HG03135 (cell line): ENCODE measurements around the gene PDZD7.
"Not testable (repeated sequence)": the region's sequence is repeated elsewhere in the genome, so short reads cannot be mapped to it uniquely, and the experiment has no call there.

Experiments
- ATAC-seq: cut with Tn5 transposase; IDR thresholded peaks from one replicate; pipeline ENCODE4 v1.9.1; 2021; ENCODE audit warnings: mild to moderate bottlenecking, moderate library complexity; ENCODE audit not compliant: unreplicated experiment

The PDZD7 gene

DNA sequence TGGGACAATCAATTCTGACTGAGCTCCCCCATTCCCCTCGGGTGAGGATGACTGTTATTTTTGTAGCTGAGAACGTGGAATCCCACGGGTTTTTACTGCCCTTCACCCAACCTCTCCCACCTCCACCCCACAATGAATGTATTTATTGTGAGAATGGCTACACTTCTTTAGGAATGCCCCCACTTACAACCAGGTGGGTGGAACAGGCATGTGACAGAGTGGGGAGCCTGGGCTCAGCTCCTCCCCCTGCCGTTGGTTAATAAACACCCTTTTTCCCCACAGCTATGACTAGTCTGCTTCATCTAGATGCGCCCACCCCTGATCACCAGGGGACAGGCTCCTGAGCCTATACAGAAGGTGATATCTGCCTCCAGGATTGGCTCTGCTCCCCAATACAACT is 45.6 kb downstream of the PDZD7 start:
- no peak for ATAC-seq

DNA sequence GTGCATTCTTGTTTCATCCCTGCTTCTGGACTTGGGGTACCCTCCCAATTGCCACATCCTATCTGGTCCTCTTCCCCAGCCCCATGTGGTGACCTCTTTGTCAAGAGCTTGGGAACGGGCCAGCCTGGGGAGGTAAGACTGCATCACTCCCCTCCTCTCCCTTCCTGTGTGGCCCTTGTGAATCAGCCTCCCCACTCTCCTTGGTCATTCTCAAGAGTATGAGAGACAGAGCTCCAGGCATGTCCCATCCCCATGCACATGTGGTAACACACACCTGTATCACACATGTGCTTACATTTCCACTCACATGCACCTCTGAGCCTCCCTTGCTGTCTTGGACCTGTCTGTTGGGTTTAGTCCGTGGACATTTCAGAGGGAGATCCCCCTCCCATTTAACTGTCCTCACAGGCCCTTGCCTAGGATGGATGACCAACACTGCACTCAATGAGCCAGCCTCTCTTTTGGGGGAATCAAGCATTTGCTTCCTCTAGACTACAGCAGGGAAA is 46.2 kb downstream of the PDZD7 start:
- no peak for ATAC-seq

DNA sequence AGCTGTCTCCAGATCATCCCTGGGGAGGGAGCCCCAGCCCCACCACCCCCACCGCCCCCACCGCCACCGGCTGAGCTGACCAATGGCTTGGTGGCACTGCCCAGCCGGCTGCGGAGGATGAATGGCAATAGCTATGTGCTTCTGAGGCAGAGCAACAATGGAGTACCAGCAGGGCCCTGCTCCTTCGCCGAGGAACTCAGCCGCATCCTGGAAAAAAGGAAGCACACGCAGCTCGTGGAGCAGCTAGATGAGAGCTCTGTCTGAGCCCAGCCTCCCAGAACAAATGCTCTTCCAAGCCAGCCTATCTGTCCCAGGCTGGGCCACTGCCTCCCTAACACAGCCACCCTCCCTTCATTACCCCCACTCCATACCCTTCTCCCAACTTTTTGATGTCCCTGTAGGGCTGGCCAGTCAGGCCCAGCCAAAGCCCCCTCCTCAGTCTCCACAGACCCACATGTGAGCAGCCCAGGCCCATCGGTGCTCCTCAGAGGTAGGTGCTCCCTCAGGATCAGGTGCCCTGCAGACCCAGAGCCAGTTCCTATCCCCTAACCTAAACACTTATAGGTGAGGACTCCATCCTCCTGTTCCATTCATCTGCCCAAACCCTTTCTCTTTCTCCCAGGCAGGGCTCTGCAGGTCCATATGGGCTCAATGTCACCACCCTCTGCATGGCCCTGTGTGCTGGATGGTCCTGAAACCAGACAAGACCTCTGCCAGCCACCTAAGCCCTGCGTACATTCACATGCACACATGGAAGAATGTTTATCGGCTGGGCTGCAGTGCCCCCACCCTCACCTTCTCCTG is 46.9 kb downstream of the PDZD7 start:
- no peak for ATAC-seq

DNA sequence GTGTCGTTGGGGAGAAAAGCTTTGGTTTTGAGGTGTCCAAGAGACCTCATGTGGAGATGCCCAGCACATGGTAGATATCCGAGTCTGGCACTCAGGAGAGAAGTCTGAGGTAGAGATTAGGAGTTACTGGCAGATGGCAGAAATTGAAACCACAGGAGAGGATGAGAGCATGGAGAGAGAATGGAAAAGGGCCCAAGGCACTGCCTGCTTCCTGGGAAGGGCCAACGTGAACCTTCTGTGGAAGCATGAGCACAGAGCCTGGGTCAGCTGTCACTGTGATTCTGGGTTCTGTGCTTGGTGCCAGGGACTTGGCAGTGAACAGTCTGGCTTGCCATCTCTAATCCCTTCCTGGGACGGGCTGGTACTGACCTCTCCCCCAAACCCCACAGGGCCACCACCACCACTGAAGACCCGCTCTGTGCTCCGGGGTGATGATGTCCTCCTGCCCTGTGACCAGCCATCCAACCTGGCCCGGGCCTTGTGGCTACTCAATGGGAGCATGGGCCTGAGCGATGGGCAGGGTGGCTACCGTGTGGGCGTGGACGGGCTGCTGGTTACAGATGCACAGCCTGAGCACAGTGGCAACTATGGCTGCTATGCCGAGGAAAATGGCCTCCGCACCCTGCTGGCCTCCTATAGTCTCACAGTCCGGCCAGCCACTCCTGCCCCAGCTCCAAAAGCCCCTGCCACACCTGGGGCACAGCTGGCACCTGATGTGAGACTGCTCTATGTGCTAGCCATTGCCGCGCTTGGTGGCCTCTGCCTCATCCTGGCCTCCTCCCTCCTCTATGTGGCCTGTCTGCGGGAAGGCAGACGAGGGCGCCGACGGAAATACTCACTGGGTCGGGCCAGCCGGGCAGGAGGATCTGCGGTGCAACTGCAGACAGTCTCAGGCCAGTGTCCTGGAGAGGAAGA is 47.8 kb downstream of the PDZD7 start:
- no peak for ATAC-seq

DNA sequence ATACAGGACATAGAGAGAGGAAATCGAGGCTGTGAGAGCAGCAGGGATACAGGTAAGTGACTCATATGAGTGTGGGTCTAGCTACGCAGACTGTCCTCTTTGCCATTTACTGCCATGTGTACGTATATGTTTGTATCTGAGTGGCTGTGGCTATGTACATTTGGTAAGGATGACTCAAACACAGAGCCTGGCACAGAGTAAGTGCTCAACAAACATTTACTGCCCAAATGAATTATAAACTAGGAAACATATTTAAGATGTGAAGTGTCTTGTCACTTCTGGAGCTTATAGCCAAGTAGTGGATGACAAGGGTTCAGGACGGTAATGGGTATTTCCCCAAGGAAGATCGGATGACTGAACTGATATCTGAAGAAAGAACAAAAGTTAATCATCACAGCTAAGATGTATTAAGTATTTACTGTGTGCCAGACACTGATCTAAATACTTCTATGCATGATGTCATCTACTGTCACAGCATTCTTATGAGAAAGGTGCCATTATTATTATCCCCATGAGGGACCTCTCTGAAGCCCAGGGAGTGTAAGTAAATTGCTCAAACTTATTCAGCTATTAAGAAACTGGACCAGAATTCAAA is 49.7 kb downstream of the PDZD7 start:
- no peak for ATAC-seq

DNA sequence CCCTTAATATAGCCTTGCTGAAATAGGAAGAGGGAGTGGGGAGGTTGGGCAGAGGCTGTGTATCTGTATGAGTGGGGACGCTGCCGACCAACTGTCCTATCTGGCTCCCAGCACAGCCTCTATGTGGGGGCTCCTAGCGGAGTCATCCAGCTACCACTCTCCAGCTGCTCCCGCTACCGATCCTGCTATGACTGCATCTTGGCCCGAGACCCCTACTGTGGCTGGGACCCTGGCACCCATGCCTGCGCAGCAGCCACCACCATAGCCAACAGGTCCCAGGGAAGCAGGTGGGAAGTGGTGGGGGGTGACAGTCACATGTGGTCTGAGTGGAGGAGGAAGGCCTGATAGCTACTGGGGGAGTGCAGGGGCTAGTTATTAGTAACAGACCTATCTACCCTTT is 50.2 kb downstream of the PDZD7 start:
- no peak for ATAC-seq

DNA sequence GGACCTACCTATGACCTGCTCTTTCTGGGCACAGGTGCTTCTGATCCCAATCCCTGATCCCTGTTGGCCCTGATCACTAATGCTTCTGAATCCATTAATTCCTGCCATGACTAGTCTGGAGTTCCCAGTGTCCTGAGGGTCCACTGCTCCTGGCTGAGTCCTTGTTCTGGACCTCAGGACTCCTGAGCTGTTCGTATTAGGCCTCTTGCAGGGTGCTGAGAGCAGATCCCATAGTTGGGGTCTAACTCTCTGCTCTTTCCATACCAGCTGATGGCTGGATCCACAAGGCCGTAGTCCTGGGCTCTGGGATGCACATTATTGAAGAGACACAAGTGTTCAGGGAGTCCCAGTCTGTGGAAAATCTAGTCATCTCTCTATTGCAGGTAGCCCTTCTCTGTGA is 50.6 kb downstream of the PDZD7 start:
- ATAC-seq, result no peak

DNA sequence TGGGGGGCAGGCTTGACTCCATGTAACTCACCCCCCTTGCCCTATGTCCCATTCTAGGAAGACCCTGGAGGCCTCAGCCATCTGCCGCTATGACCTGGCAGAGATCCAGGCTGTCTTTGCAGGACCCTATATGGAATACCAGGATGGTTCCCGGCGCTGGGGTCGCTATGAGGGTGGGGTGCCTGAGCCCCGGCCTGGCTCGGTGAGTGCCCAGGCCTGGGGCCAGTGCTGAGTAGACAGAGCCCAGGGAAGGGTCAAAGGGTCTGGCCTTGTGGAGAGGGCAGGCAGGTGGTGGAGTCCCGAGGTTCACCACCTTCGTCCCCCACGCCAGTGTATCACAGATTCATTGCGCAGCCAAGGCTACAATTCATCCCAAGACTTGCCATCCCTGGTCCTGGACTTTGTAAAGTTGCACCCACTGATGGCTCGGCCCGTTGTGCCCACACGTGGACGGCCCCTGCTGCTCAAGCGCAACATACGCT is 51.1 kb downstream of the PDZD7 start:
- ATAC-seq, result no peak

DNA sequence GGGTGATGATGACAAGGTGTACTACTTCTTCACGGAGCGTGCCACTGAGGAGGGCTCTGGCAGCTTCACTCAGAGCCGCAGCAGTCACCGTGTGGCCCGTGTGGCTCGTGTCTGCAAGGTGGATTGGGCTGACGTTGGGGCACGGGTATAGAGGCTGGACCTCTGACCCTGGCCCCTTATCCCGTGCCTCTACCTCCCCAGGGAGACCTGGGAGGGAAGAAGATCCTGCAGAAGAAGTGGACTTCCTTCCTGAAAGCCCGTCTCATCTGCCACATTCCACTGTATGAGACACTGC is 52.1 kb downstream of the PDZD7 start:
- ATAC-seq, result no peak

DNA sequence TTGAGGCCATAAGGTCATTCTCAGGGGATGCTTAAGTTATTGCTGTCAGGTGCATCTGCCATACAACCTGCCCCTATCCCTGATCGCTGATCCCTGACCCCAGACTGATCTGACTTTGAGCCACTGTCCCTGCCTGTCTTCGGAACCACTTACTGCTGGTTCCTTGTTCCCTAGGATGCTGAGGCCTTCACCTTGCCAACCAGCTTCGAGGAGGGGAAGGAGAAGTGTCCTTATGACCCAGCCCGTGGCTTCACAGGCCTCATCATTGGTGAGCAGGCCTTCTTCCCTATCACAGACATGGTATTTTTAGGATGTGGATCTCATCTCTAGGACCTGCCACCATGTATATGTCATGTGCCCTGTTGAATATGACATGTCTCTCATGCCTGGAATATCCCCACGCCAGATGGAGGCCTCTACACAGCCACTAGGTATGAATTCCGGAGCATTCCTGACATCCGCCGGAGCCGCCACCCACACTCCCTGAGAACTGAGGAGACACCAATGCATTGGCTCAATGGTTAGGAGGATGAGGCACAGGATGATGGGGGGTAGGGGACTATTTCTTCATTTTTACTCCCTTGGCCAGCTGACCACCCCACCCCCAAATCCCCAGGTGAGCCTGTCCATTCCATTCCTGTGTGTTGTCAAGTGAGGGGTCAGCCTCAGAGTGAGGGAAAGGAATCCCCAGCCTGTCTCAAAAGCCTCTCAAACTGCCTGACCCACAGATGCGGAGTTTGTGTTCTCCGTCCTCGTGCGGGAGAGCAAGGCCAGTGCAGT is 52.6 kb downstream of the PDZD7 start:
- no peak for ATAC-seq

DNA sequence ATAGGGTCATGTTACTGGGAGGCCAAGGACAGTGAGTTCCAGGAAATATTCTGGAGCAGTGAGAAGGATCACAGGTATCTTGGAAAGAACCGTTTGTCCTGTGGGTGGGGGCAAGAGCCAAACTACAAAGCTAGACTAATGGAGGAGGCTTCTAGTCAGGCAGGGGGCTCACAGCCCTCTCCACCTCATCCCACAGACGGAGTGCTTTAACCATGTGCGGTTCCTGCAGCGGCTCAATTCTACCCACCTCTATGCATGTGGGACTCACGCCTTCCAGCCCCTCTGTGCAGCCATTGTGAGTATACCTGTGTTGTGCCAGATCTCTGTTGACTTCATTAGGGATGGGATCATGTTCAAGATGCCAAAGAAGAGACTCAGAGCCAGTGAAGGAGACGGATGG is 53.5 kb downstream of the PDZD7 start:
- ATAC-seq, result no peak

DNA sequence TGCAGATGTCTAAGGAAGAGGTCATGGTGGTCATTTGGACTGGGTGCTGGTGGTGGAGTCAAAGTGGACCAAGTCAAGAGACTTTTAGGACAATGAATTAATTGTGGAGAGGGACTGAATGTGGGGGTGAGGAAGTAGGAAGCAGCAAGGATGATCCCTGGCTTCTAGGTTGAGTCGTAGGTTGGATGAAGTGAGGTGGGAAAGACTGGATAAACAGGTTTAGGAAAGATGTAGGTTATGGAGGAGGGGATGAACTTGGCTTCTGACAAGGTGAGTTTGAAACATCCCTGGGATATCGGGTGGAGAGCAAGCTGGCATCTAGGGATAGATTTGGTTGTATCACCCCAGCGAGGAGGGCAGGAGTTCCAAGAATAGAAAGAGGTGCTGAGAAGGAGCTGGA is 54.0 kb downstream of the PDZD7 start:
- ATAC-seq, result no peak

DNA sequence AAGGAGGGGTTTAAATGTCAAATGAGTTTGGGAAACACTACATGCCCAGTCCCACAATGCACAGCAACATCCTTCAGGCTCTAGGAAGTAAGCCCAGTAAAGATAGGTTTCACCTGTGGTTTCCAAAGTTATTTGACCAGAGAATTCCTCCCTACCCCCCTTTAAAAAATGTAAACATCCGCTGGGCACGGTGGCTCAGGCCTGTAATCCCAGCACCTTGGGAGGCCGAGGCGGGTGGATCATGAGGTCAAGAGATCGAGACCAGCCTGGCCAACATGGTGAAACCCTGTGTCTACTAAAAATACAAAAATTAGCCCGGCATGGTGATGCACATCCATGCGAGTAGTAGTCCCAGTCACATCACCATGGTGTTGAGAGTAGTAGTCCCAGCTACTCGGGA is 55.5 kb downstream of the PDZD7 start:
- not testable (repeated sequence) for ATAC-seq

DNA sequence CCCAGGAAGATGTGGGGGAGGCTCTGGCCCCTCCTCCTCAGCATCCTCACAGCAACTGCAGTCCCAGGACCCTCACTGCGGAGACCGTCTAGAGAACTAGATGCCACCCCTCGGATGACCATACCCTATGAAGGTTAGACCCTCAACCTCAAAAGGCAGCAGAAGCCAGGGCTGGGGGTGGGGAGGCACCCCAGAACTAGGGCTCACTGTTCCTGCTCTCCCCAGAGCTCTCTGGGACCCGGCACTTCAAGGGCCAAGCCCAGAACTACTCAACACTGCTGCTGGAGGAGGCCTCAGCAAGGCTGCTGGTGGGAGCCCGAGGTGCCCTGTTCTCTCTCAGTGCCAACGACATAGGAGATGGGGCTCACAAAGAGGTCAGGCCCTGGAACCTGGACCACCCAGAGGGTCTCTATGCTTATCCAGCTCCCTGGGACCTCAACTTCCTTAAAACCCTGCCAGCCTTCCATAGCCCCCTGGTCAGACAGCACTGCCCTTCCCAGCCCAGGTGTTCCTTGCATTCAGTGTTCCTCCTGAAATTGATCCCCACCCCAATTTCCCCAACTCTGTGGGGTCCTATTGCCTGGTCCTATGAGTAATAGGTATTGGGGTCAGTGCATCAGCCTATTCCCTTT is 57.9 kb downstream of the PDZD7 start:
- no peak for ATAC-seq

DNA sequence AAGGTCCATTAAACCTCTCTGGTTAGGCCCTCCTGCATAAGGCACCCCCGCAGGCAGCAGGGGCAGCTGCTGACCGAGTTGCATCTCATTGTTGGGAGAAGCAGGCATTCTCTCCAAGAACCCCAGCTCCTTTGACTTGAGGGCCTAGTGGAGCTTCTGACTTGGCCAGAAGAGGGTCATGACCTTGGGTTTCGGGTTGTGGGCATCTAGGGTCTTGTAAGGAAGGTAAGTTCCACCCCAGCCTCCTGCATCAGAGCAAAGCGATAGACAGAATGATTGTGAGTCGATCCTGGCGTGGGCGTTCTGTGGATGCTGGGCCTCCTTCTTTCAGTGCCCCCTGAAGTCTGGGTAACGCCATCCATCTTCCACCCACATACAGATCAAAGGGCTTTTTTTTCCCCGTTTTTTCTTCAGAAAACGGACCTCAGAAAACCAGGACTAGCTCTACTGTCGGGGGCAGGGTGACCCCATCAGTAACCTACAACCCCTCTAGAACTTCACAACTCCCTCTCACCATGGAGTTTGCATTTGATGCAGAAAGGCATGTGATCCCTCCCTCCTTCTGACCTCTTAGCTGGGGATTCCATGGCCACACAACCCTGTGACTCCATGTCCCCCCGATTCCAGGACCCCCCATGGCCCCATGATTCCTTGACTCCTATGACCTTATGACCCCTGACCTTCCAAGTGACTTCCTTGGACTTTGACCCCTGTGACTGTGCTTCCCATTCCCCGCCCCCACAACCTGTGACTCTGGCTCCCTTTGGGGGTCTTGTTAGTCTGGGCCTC is 58.6 kb downstream of the PDZD7 start:
- ATAC-seq, result no peak

DNA sequence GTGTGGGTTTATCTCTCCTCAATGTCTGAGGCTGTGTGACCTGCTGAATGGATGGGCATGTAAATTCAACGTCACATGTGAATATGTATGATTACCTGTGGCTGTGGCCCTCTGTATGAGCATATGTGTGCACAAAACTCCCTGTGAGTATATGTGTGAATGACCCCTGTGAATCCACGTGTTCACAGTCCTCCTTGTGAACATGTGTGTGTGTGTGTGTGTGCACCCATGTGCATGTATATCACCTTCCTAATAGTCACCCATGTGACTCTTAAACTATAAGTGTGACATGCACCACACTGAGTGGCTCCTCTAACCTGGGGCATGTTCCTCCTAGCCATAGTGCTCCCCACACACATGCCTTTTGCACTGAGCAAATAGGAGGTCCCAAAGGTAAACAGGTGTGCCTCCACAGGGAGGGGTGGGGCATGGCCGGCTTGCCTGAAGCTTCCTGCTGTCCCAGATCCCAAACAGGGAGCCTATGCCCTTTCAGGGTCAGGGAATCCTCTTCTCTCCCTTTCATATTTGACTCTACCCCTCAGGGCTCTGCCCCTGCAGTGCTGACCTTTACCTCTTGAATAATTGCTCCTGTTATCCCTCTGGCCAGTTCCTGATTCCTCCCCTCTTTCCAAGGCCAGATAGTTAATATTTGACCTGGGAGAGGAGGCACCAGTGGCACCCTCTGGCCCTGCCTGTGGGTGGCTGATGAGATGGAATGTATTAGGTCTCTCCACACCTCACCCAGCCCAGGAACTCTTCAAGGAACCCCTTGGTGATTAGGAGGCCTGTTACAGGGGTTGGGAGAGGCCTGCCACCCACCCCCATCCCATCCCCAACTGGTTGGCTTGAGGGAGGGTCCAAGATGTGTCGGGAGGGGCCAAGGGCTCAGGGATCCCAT is 59.8 kb downstream of the PDZD7 start:
- no peak for ATAC-seq

DNA sequence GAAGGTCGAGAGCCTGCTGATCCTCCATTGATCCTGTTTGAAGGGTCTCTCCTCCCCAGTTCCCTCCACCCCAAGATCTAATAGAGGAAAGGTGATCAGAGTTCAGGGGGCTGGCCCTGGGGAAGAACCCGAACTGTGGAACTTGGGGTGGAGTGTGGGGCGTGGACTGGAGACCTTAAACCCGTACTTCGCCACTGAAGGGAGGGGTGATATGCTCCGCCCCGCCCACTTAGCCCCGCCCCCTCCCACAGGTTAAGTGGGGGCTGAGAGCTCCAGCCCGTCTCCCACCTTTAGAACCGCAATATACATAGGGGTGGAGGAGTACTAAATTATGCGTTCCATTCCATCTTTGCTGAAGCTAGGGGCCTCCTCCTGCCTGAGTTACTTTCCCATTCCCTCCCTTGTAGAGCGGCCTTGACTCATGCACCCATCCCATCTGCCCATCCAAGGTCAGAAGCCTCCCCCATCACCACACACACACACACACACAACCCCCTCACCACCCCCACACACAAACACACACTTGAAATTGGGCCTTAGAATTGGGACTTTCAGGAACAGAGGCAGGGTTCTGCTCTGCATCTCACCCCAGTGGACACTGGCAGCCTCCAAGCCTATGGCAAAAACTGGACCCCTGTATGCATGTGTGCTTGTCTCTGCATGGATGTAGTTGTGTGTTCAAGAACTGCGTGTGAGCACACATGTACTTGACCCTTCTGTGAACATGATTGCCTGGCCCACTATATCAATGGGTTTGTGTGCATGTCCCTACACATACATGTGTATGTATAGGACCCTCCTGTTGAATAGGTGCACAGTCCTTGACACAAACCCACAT is 60.6 kb downstream of the PDZD7 start:
- ATAC-seq, result no peak
